HG03060 (cell line): ENCODE data around the gene JCAD.

Experiments used
- ATAC-seq: cut with Tn5 transposase; IDR thresholded peaks from one replicate; pipeline ENCODE4 v1.9.1; 2021; ENCODE audit warnings: low read depth, moderate number of reproducible peaks; ENCODE audit not compliant: unreplicated experiment

JCAD gene

GRCh38 chr10:30047430-30047829 lies 12.0 kb downstream of the JCAD start:
- no peak for ATAC-seq

DNA sequence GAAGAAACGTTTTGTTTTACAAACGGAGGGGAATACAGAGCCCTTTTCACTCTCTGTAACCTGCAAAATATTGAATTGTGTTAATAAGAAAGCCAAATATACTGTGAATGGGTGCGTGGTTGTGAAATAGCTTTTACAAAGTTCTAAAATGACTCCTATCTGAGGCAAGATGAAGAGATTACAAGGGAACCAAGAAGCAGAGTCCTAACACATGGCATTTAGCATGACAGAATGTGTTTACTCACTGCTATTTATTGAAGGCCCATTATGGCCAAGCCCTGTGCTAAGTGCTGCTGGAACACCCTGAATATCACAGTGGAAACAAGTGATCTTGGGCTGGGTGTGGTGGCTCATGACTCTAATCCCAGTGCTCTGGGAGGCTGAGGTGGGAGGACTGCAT lies 12.9 kb downstream of the JCAD start:
- no peak for ATAC-seq

DNA sequence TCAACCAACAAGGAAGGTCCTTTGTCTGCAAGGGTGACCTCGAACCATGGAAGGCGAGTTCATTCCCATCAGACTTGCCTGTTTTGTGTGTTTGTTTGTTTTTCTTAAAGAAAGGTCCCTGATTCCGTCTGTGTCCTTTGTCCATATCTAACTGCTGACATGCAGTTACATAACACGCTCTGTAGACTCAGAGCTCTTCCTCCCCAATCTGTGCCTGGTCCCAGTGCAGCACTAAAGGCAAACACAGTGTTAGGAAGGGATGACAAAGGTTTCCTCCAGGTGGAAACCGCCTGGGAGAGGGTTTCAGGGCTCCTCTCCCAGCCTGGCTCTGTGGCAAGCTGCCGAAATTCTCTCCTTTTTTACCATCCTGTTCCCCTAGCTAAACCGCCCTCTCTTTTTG lies 13.4 kb downstream of the JCAD start:
- no peak for ATAC-seq

GRCh38 chr10:30043476-30044270 lies 15.7 kb downstream of the JCAD start:
- ATAC-seq, result no peak

DNA sequence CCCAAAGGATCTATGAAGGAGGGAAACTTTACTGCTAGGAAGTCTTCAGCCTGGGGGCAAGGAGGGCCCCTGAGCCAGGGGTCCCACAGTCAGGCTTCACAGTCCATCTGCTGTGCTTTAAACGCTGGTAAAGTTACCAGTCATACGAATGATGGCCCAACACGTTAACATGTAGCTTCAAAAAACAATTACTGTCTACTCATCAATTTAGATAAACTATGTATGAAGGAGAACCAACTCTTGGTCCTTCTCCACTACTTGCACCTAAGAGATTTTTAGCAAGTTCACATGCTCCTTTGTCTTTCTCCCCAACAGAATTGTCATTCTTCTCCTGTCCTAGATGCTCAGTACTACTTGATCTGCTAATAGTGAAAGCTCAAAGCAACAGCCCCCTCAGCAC lies 16.6 kb downstream of the JCAD start:
- ATAC-seq, result no peak

DNA sequence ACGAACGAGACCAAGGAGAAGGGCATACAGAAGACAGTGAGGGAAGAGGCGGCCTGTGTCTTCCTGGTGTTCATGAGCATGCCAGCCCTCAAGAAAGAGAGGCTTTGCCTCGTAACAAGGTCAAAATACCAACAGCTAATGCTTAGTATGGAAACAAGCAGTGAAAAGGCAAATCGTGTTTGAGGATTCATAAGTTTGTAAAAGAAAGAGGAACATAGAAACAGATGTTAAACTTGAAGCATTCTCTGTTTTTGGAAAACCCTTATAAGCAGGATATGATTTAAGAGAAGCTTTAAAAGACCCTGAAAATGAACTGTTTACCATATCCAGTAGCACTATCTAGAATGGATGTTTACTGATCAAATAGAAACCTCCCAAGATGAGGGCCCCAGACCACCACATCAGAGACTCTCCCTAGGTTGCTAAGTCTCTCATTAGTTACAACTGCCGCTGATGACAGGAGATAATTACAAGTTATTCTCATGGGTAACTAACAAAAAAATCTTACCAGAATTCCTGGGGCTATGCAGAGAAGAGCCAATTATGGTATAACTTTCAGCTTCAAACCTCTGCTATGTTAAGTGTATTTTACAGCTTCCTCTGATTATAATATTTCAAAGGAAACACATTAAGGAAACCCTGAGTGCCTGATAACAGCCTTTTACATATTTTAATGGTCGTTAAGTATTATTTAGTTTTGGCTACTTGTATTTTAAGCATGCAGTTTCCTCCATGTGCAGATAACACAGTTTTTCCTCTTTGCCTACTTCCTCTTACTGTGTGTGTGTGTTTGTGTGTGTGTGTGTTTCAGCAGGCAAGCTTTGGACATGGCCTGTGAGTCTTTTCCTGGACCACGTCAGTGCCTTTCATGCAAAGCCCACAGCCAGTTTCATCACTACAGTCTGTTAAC lies 17.9 kb downstream of the JCAD start:
- no peak for ATAC-seq

DNA sequence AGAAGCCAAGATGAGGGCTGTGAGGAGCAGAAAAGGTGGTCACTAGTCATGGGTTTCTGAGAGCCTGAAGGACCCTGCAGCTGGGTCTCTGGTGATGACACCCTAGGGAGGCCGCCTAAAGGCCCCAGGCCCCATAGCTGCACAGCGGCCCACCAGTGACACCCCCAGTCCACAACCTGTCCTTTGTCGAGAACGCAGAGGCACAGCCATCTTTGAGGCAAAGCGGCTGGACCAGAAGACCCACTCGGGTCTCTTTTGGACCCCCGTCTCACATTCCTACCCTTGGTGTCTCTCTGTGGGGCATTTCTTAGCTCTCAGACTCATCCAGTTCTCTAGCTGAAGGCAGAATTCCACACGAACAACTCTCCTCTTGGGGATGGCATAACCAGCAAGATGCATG lies 18.8 kb downstream of the JCAD start:
- ATAC-seq, result no peak

- ATAC-seq, result no peak
Measured at GRCh38 chr10:30039988-30040387, 19.4 kb downstream of the JCAD start.

DNA sequence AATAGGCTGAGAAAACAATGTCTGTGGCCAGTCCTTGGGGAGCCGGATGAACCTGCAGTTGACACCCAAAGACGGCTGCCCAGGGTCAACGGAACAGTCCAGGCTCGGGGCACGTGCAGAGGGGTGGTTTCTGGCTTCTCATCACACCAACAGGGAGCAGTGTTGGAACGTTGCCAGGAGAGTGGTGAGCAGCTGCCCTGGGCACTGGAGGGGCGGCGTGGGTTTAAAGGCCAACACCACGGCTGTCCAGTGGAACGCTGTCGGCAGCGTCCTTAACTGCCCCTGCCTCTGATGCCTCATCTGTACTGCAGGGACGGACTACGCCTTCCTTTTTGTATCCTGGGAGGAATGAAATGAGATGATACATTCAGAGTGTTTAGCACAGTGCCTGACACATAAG lies 19.8 kb downstream of the JCAD start:
- no peak for ATAC-seq

DNA sequence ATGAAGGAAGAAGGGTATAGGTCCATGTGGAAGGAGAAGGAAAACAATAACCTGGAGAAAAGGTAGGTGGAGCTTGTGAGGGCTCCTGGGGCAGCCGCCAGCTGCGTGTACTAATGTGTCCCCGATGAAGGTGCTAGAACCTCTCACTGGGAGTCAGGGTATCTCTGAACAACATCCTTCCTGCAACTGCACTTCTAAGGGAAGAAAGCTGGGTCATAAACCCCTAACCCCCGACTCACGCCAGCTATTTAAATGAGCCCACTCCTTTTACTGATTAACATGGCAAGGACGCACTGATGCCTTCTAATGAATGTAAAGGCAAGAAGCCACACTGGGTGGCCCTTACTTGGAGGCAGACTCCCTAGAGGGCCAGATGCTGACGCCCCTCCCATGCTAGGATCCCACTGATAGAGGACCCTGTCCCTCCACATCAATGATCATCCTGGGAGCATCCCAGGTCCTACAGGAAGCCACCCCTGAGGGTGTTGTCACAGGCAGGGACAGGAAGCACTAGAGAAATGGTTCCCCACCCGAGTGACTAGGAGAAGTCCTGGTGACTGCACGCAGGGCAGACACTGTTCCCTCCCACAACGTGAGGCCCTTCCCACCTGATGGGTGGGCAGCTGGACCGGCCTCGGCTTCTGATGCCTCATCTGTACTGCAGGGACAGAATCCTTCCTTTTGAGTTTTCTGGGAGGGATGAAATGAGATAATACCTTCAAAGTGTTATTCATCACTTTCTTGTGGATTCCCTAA lies 20.4 kb downstream of the JCAD start:
- no peak for ATAC-seq

GRCh38 chr10:30037620-30038336 lies 21.6 kb downstream of the JCAD start:
- no peak for ATAC-seq

GRCh38 chr10:30036811-30037210 lies 22.6 kb downstream of the JCAD start:
- no peak for ATAC-seq

GRCh38 chr10:30036341-30036740 lies 23.0 kb downstream of the JCAD start:
- no peak for ATAC-seq

- ATAC-seq, result no peak
Measured at GRCh38 chr10:30034433-30035137, 24.8 kb downstream of the JCAD start.

DNA sequence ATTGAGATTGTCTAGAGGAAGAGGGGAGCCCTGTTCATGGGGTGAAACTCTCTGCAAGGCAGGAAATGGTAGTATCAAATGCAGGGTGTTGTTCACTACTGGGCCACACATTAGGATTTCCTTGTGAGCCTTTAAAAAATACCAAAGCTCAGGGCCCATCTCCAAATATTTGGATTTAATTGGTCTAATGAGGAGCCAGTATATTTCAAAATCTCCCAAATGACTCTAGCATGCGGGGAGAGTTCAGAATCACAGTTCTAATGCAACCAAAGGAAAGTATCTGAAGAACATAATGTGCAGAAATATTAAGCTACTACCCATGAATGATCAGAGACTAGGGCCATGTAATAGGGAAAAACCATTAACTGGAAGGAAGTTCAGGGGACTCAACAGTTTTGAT lies 27.3 kb downstream of the JCAD start:
- ATAC-seq, result no peak

- ATAC-seq, result no peak
Measured at GRCh38 chr10:30029872-30030256, 29.5 kb downstream of the JCAD start.

DNA sequence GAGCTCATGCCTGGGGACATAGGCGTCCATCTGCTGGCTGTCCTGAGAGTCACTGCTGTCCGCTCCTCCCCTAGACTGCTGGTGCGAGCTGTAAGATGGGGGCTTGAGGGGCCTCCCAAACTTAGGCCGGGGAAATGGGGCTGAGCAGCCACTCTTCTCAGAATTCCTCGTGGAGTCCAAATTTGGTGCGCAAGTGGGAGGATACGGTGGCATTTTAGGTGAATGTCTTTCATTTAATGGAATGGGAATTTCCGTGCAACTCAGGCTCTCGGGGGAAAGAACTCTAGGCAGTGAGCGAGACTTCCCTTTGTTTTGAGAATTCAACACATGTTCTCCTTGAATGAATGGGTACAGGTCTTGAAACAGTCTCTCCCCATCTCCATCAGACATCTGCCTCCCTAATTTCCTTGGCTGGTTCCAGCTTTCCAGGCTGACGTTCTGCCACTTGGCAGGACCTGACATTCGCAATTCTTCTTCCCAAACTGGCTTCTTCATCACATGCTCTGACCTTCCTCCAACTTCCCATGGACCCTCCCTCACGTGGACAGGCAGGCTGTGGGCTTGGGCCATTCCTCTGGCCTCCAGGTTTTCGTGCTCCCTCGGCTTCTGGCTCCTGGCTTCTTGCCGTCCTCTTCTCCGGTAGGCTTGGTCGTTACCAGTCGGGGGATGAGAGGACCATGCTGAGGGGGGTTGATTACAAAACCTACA lies 30.1 kb downstream of the JCAD start:
- no peak for ATAC-seq

GRCh38 chr10:30028738-30029030 lies 30.7 kb downstream of the JCAD start:
- no peak for ATAC-seq

GRCh38 chr10:30028006-30028737 lies 31.2 kb downstream of the JCAD start:
- ATAC-seq, result no peak
